Measurements from ENCODE around the gene SSU72.

DNA sequence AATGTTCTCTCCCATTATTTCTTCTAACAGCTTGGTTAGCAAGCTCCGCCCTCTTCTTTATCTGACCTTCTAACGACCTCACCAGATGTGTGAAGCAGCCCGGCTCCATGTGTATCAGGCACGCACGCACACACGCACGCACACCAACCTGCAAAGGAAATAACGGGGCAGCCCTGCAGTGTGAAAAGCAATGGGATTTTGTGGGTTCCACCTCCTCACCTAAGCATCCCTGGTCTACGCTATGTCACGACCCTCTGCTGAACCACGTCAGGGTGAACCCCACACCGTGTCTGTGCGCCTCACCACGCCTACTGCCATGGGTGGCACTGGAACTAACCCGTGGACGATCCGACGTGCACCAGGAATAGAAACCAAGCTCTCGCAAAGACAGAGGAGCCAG lies 10.4 kb downstream of the SSU72 start:
- TF ChIP-seq, protein P1, sequence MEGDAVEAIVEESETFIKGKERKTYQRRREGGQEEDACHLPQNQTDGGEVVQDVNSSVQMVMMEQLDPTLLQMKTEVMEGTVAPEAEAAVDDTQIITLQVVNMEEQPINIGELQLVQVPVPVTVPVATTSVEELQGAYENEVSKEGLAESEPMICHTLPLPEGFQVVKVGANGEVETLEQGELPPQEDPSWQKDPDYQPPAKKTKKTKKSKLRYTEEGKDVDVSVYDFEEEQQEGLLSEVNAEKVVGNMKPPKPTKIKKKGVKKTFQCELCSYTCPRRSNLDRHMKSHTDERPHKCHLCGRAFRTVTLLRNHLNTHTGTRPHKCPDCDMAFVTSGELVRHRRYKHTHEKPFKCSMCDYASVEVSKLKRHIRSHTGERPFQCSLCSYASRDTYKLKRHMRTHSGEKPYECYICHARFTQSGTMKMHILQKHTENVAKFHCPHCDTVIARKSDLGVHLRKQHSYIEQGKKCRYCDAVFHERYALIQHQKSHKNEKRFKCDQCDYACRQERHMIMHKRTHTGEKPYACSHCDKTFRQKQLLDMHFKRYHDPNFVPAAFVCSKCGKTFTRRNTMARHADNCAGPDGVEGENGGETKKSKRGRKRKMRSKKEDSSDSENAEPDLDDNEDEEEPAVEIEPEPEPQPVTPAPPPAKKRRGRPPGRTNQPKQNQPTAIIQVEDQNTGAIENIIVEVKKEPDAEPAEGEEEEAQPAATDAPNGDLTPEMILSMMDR (IDR thresholded peaks at IDR 0.05): no peak
- TF ChIP-seq POLR2AphosphoS5 (IDR thresholded peaks at IDR 0.05) (no peak), EP300 (IDR thresholded peaks at IDR 0.05) (no peak)

All from stomach (tissue), 4 donors.